HepG2 (cell line): Measurements from ENCODE around the gene ITCH. TPM values are rescaled to one million over a fixed set of nuclear protein-coding genes. Genes with fewer than 3 reads are reported as not detected.

Experiments
- DNMT1 ChIP-seq: sonication (generic); formaldehyde crosslinking; IDR thresholded peaks from 2 replicates; pipeline ENCODE4 v1.5.1; 2020; ENCODE audit warnings: mild to moderate bottlenecking, missing genetic modification reagents
- EEA1 ChIP-seq: sonication (generic); formaldehyde crosslinking; IDR thresholded peaks from 2 replicates; pipeline ENCODE4 v1.5.1; 2020; ENCODE audit warnings: mild to moderate bottlenecking, missing genetic modification reagents, borderline replicate concordance
- FOXA3 ChIP-seq: IDR thresholded peaks from 2 replicates; pipeline ENCODE4 v1.6.1; 2016; ENCODE audit warnings: missing genetic modification reagents, missing compliant biosample characterization
- FOXP1 ChIP-seq, 2 experiments: fragments of 450-650 bp in 1 of 2; IDR thresholded peaks; 2 replicates each; pipeline ENCODE4 v1.6.1; 2017 to 2018; ENCODE audit warnings: antibody characterized with exemption in 1 of 2
- GATA4 ChIP-seq: sonication (generic); IDR thresholded peaks from 2 replicates; pipeline ENCODE4 v1.6.1; 2016; ENCODE audit warnings: antibody characterized with exemption, low read depth, borderline replicate concordance
- GZF1 ChIP-seq: sonication (generic); formaldehyde crosslinking; IDR thresholded peaks from 2 replicates; pipeline ENCODE4 v1.5.1; 2020; ENCODE audit warnings: mild to moderate bottlenecking, missing genetic modification reagents
- KDM2A ChIP-seq: sonication (generic); formaldehyde crosslinking; IDR thresholded peaks from 2 replicates; pipeline ENCODE4 v1.4.0; 2020; ENCODE audit warnings: low read depth, missing genetic modification reagents, borderline replicate concordance
- MBD4 ChIP-seq: IDR thresholded peaks from 2 replicates; pipeline ENCODE4 v1.6.1; 2012; ENCODE audit warnings: low read length, inconsistent platforms, borderline replicate concordance
- PAX8 ChIP-seq: sonication (generic); formaldehyde crosslinking; IDR thresholded peaks from 2 replicates; pipeline ENCODE4 v1.8.0; 2022; ENCODE audit warnings: mild to moderate bottlenecking, missing genetic modification reagents, borderline replicate concordance
- RARA ChIP-seq: IDR thresholded peaks from 2 replicates; pipeline ENCODE4 v1.6.1; 2016; ENCODE audit warnings: missing genetic modification reagents, missing compliant biosample characterization
- SP140L ChIP-seq: sonication (generic); formaldehyde crosslinking; IDR thresholded peaks from 2 replicates; pipeline ENCODE4 v1.4.0; 2020; ENCODE audit warnings: missing genetic modification reagents, borderline replicate concordance
- XRCC5 ChIP-seq: fragments of 200-400 bp; formaldehyde crosslinking; optimal IDR thresholded peaks from 2 replicates; pipeline ENCODE3; 2017; ENCODE audit warnings: mild to moderate bottlenecking, low read length
- ZBTB8A ChIP-seq: sonication (generic); formaldehyde crosslinking; IDR thresholded peaks from 2 replicates; pipeline ENCODE4 v1.4.0; 2020; ENCODE audit warnings: mild to moderate bottlenecking, low read depth, missing genetic modification reagents, borderline replicate concordance
- ZNF44 ChIP-seq: sonication (generic); formaldehyde crosslinking; IDR thresholded peaks from 2 replicates; pipeline ENCODE4 v1.5.1; 2020; ENCODE audit warnings: mild to moderate bottlenecking, missing genetic modification reagents
- ZNF552 ChIP-seq: sonication (generic); formaldehyde crosslinking; IDR thresholded peaks from 2 replicates; pipeline ENCODE4 v1.9.0; 2022; ENCODE audit warnings: missing genetic modification reagents, mild to moderate bottlenecking, borderline replicate concordance
- ZNF605 ChIP-seq: sonication (generic); formaldehyde crosslinking; IDR thresholded peaks from 2 replicates; pipeline ENCODE4 v1.8.0; 2022; ENCODE audit warnings: mild to moderate bottlenecking, missing genetic modification reagents
- ZNF672 ChIP-seq: sonication (generic); formaldehyde crosslinking; IDR thresholded peaks from 2 replicates; pipeline ENCODE4 v1.8.1; 2022; ENCODE audit warnings: missing genetic modification reagents
- ZNF788 ChIP-seq: sonication (generic); formaldehyde crosslinking; IDR thresholded peaks from 2 replicates; pipeline ENCODE4 v1.5.0; 2020; ENCODE audit warnings: mild to moderate bottlenecking, missing genetic modification reagents, borderline replicate concordance
- polyA plus RNA-seq, 8 experiments: library from polyadenylated mRNA; depleted of rRNA in 3 of 8; stranded (reverse) in 7 of 8; unstranded in 1 of 8; fragments of >200 nt; fragmentation: Illumina TruSeq in 4 of 8; extraction: Trizol in 4 of 8; gene quantifications; 2 replicates each; pipeline versions ENCODE4 v1.2.1 to v1.2.3, GENCODE V29; 2011 to 2016; ENCODE audit warnings: low read depth in 4 of 8, missing spikeins in 1 of 8, mixed read lengths in 1 of 8; ENCODE audit not compliant: insufficient read depth in 1 of 8
- total RNA-seq, 5 experiments: library from RNA; depleted of rRNA; stranded (reverse); fragments of >200 nt; fragmentation: Illumina TruSeq; extraction: Trizol; gene quantifications; 2 replicates each; pipeline ENCODE4 v1.2.3, GENCODE V29; 2016; ENCODE audit warnings: low read depth in 1 of 5
- TF ChIP-seq, protein P1 (sequence below): sonication (generic); formaldehyde crosslinking; IDR thresholded peaks from 2 replicates; pipeline ENCODE4 v1.4.0; 2020; ENCODE audit warnings: missing genetic modification reagents, borderline replicate concordance
- TF ChIP-seq, protein P2 (sequence below): sonication (generic); formaldehyde crosslinking; IDR thresholded peaks from 2 replicates; pipeline ENCODE4 v1.9.0; 2021; ENCODE audit warnings: missing genetic modification reagents, borderline replicate concordance
- TF ChIP-seq, protein P3 (sequence below): sonication (generic); formaldehyde crosslinking; IDR thresholded peaks from 2 replicates; pipeline ENCODE4 v1.4.0; 2020; ENCODE audit warnings: missing genetic modification reagents, borderline replicate concordance

ITCH gene
- total and polyA plus RNA-seq, 2 of the 13 experiments (the other 11 are each of a cell fraction or from before 2014, with no cell fraction given) = 20.5 to 112 TPM

DNA sequence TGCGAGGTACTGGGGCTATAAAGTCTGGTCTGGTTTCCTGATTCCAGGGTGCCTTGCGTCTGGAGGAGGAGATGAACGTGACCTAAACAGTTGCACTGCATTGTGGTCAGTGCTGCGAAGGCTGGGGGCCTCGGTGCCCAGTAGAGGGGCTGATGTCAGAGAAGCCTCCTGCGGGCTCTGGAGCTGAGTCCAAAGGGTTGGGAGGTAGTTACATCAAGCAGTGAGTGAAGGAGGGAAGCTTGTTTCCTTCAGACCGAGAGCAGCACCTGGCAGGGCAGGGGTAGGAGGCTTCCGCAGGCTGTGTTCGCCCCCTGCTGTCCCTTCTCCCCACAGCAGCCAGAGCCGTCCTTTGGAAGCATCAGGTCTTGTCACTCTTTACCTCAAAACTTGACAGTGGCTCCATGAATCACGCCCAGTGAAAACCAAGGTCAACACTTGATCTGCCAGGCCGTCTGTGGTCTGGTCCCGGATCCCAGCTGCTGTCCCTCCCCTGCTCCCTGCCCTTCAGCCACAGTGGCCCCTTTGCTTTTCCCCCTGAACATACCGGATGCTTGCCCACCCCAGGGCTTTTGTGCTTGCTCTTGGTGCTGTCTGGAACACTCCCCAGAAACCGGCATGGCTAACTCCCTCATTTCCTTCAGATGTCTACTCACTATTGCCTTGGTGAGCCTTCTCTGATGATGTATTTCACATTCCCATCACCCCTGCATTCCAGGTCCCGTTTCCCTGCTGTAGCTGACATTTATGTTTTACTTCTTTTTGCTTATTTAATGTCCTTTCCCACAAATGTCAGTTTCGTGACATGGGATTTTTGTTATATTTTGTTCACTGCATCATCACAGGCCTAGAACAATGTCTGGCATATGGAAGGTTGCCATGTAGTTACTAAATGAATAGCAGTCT lies 160.1 kb downstream of the ITCH start (continued):
- TF ChIP-seq ZNF788 (CRISPR knock-in tag) (no peak), ZBTB8A (no peak), XRCC5 (peak; percentile 98), FOXP1 (IDR thresholded peaks at IDR 0.05) (no peak), FOXP1 (CRISPR knock-in tag; IDR thresholded peaks at IDR 0.05) (no peak), ZNF672 (CRISPR knock-in tag) (no peak), ZNF44 (CRISPR knock-in tag) (no peak), GATA4 (no peak), PAX8 (no peak), EEA1 (CRISPR knock-in tag) (peak; percentile 18; the same call in 1 of the 2 replicates), SP140L (no peak), DNMT1 (0 out of 2 replicates have a peak, but pooled peaks have one; percentile 51), RARA (CRISPR knock-in tag) (peak; percentile 60; the same call in 1 of the 2 replicates), KDM2A (CRISPR knock-in tag) (peak; percentile 92), FOXA3 (0 out of 2 replicates have a peak, but pooled peaks have one; percentile 34), MBD4 (no peak), GZF1 (CRISPR knock-in tag) (no peak), ZNF552 (CRISPR knock-in tag) (no peak), ZNF605 (CRISPR knock-in tag) (no peak)
- TF ChIP-seq, protein P1, sequence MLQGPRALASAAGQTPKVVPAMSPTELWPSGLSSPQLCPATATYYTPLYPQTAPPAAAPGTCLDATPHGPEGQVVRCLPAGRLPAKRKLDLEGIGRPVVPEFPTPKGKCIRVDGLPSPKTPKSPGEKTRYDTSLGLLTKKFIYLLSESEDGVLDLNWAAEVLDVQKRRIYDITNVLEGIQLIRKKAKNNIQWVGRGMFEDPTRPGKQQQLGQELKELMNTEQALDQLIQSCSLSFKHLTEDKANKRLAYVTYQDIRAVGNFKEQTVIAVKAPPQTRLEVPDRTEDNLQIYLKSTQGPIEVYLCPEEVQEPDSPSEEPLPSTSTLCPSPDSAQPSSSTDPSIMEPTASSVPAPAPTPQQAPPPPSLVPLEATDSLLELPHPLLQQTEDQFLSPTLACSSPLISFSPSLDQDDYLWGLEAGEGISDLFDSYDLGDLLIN (CRISPR knock-in tag) = no peak
- TF ChIP-seq, protein P2, sequence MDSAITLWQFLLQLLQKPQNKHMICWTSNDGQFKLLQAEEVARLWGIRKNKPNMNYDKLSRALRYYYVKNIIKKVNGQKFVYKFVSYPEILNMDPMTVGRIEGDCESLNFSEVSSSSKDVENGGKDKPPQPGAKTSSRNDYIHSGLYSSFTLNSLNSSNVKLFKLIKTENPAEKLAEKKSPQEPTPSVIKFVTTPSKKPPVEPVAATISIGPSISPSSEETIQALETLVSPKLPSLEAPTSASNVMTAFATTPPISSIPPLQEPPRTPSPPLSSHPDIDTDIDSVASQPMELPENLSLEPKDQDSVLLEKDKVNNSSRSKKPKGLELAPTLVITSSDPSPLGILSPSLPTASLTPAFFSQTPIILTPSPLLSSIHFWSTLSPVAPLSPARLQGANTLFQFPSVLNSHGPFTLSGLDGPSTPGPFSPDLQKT (CRISPR knock-in tag) = no peak
- TF ChIP-seq, protein P3, sequence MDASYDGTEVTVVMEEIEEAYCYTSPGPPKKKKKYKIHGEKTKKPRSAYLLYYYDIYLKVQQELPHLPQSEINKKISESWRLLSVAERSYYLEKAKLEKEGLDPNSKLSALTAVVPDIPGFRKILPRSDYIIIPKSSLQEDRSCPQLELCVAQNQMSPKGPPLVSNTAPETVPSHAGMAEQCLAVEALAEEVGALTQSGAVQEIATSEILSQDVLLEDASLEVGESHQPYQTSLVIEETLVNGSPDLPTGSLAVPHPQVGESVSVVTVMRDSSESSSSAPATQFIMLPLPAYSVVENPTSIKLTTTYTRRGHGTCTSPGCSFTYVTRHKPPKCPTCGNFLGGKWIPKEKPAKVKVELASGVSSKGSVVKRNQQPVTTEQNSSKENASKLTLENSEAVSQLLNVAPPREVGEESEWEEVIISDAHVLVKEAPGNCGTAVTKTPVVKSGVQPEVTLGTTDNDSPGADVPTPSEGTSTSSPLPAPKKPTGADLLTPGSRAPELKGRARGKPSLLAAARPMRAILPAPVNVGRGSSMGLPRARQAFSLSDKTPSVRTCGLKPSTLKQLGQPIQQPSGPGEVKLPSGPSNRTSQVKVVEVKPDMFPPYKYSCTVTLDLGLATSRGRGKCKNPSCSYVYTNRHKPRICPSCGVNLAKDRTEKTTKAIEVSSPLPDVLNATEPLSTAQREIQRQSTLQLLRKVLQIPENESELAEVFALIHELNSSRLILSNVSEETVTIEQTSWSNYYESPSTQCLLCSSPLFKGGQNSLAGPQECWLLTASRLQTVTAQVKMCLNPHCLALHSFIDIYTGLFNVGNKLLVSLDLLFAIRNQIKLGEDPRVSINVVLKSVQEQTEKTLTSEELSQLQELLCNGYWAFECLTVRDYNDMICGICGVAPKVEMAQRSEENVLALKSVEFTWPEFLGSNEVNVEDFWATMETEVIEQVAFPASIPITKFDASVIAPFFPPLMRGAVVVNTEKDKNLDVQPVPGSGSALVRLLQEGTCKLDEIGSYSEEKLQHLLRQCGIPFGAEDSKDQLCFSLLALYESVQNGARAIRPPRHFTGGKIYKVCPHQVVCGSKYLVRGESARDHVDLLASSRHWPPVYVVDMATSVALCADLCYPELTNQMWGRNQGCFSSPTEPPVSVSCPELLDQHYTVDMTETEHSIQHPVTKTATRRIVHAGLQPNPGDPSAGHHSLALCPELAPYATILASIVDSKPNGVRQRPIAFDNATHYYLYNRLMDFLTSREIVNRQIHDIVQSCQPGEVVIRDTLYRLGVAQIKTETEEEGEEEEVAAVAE (CRISPR knock-in tag) = peak; percentile 31; the same call in 1 of the 2 replicates
